Urinary bladder (tissue), 4 donors: ENCODE results near the gene ITPRID2. TPM values are rescaled to one million over a fixed set of nuclear protein-coding genes. Genes with fewer than 3 reads are reported as not detected.

Experiments
- DNase-seq: peaks from one replicate; pipeline ENCODE4 v3.0.0-alpha.2; 2015; ENCODE audit errors: extremely low spot score
- H3K27ac ChIP-seq: one replicate; pipeline ENCODE4 v1.5.1; 2013; ENCODE audit warnings: low read depth, mild to moderate bottlenecking, moderate library complexity
- H3K36me3 ChIP-seq: one replicate; pipeline ENCODE4 v1.6.1; 2013; ENCODE audit warnings: mild to moderate bottlenecking, moderate library complexity; ENCODE audit not compliant: insufficient read depth
- H3K4me1 ChIP-seq: one replicate; pipeline ENCODE4 v1.6.1; 2013; ENCODE audit warnings: mild to moderate bottlenecking, moderate library complexity; ENCODE audit not compliant: insufficient read depth
- H3K4me3 ChIP-seq: one replicate; pipeline ENCODE4 v1.5.1; 2013; ENCODE audit warnings: low read depth, low read length
- WGBS: extraction: QIAGEN DNeasy Blood & Tissue Kit; methylation state at CpG from one replicate; pipeline ENCODE4 v1.1.7; 2013; 5-methylcytosine and 5-hydroxymethylcytosine counted together
- polyA plus RNA-seq: library from polyadenylated mRNA; stranded (reverse); fragments of 200-250 nt; gene quantifications from one replicate; pipeline ENCODE4 v1.2.3, GENCODE V29; 2013
- total RNA-seq: library from RNA; depleted of rRNA; stranded (reverse); fragments of >200 nt; gene quantifications from one replicate; pipeline ENCODE4 v1.2.3, GENCODE V29; 2014
- donor health status: healthy with polysubstance abuse.
- donor health status: healthy.

ITPRID2 gene
- total and polyA plus RNA-seq, 2 donors, result 50.9 to 166 TPM

GRCh38 chr2:181915102-181915501 lies 23.6 kb downstream of the ITPRID2 start:
- Histone ChIP-seq H3K36me3 (peaks cover 10% of the 10 kb centered on the region), H3K27ac (no peak overlapping the region)
- WGBS, result 94% methylated on average over 1 of the region's 1 CpG

GRCh38 chr2:181916726-181917718 lies 25.5 kb downstream of the ITPRID2 start:
- H3K4me3 ChIP-seq, result no peak overlapping the region
- no peak for DNase-seq
- peaks cover 10% of the 10 kb centered on the region for H3K36me3 ChIP-seq
- no peaks in the 10 kb centered on the region for H3K4me1 ChIP-seq
- H3K27ac ChIP-seq, result no peak overlapping the region
- 88% methylated on average over 5 of the region's 5 CpGs for WGBS

More at GRCh38 chr2:181915102-181915501, 23.6 kb downstream of the ITPRID2 start:
- Histone ChIP-seq H3K4me3 (no peak overlapping the region), H3K4me1 (no peaks in the 10 kb centered on the region)
- no peak for DNase-seq

GRCh38 chr2:181918188-181918587 lies 26.7 kb downstream of the ITPRID2 start:
- Histone ChIP-seq H3K4me3 (no peak overlapping the region), H3K4me1 (no peaks in the 10 kb centered on the region), H3K27ac (no peak overlapping the region), H3K36me3 (peaks cover 10% of the 10 kb centered on the region)
- no peak for DNase-seq
- 92% methylated on average over 5 of the region's 5 CpGs for WGBS

GRCh38 chr2:181923121-181923520 lies 31.6 kb downstream of the ITPRID2 start:
- H3K4me1 ChIP-seq, result no peaks in the 10 kb centered on the region
- WGBS, result 89% methylated on average over 1 of the region's 1 CpG
- peaks cover 2% of the 10 kb centered on the region for H3K36me3 ChIP-seq
- no peak overlapping the region for H3K4me3 ChIP-seq
- H3K27ac ChIP-seq, result no peak overlapping the region
- DNase-seq, result no peak

GRCh38 chr2:181924336-181924735 lies 32.8 kb downstream of the ITPRID2 start:
- Histone ChIP-seq H3K36me3 (no peaks in the 10 kb centered on the region), H3K27ac (no peak overlapping the region), H3K4me3 (no peak overlapping the region), H3K4me1 (no peaks in the 10 kb centered on the region)
- no peak for DNase-seq
- 83% methylated on average over 2 of the region's 2 CpGs for WGBS

- DNase-seq, result no peak
- Histone ChIP-seq H3K36me3 (no peaks in the 10 kb centered on the region), H3K27ac (no peak overlapping the region), H3K4me1 (no peaks in the 10 kb centered on the region), H3K4me3 (no peak overlapping the region)
- WGBS, result 86% methylated on average over 5 of the region's 5 CpGs
Observed at GRCh38 chr2:181934694-181935093, 43.2 kb downstream of the ITPRID2 start.

- Histone ChIP-seq H3K4me3 (no peak overlapping the region), H3K27ac (no peak overlapping the region), H3K4me1 (no peaks in the 10 kb centered on the region), H3K36me3 (no peaks in the 10 kb centered on the region)
- WGBS, result 34% methylated on average over 2 of the region's 2 CpGs
- no peak for DNase-seq
Observed at GRCh38 chr2:181937473-181937872, 45.9 kb downstream of the ITPRID2 start.

- WGBS, result 82% methylated on average over 2 of the region's 2 CpGs
- Histone ChIP-seq H3K4me1 (no peaks in the 10 kb centered on the region), H3K36me3 (no peaks in the 10 kb centered on the region), H3K27ac (no peak overlapping the region), H3K4me3 (no peak overlapping the region)
- no peak for DNase-seq
Observed at GRCh38 chr2:181943411-181944124, 52.0 kb downstream of the ITPRID2 start.

GRCh38 chr2:181944164-181944913 lies 52.8 kb downstream of the ITPRID2 start:
- no peaks in the 10 kb centered on the region for H3K4me1 ChIP-seq
- DNase-seq, result no peak
- no peak overlapping the region for H3K27ac ChIP-seq
- 77% methylated on average over 5 of the region's 5 CpGs for WGBS
- H3K4me3 ChIP-seq, result no peak overlapping the region
- no peaks in the 10 kb centered on the region for H3K36me3 ChIP-seq

- H3K27ac ChIP-seq, result no peak overlapping the region
- no peaks in the 10 kb centered on the region for H3K36me3 ChIP-seq
- WGBS, result 98% methylated on average over 8 of the region's 8 CpGs
- H3K4me1 ChIP-seq, result no peaks in the 10 kb centered on the region
- no peak for DNase-seq
- no peak overlapping the region for H3K4me3 ChIP-seq
Observed at GRCh38 chr2:181944914-181945291, 53.4 kb downstream of the ITPRID2 start.

- WGBS, result 72% methylated on average over 1 of the region's 1 CpG
- no peak for DNase-seq
- H3K4me3 ChIP-seq, result no peak overlapping the region
- no peaks in the 10 kb centered on the region for H3K4me1 ChIP-seq
- no peaks in the 10 kb centered on the region for H3K36me3 ChIP-seq
- H3K27ac ChIP-seq, result no peak overlapping the region
Observed at GRCh38 chr2:181946444-181947127, 55.1 kb downstream of the ITPRID2 start.

GRCh38 chr2:181947273-181947672 lies 55.7 kb downstream of the ITPRID2 start:
- no peak overlapping the region for H3K27ac ChIP-seq
- DNase-seq, result no peak
- no peaks in the 10 kb centered on the region for H3K4me1 ChIP-seq
- no peak overlapping the region for H3K4me3 ChIP-seq
- no peaks in the 10 kb centered on the region for H3K36me3 ChIP-seq

- no peak overlapping the region for H3K4me3 ChIP-seq
- no peaks in the 10 kb centered on the region for H3K36me3 ChIP-seq
- no peaks in the 10 kb centered on the region for H3K4me1 ChIP-seq
- DNase-seq, result no peak
- WGBS, result 96% methylated on average over 2 of the region's 2 CpGs
- no peak overlapping the region for H3K27ac ChIP-seq
Observed at GRCh38 chr2:181948227-181948626, 56.7 kb downstream of the ITPRID2 start.
